HG03575 (cell line): ENCODE results near the gene SFT2D3.
A peak's percentile ranks its signal among the peaks of the same experiment; 100 is the strongest.

Source experiments
- ATAC-seq: cut with Tn5 transposase; IDR thresholded peaks from one replicate; pipeline ENCODE4 v1.9.1; 2021; ENCODE audit not compliant: unreplicated experiment, insufficient number of reproducible peaks, low FRiP score; ENCODE audit errors: extremely low read depth

Gene SFT2D3

GRCh38 chr2:127679680-127680361 is 21.5 kb upstream of the SFT2D3 start:
- no peak for ATAC-seq

DNA sequence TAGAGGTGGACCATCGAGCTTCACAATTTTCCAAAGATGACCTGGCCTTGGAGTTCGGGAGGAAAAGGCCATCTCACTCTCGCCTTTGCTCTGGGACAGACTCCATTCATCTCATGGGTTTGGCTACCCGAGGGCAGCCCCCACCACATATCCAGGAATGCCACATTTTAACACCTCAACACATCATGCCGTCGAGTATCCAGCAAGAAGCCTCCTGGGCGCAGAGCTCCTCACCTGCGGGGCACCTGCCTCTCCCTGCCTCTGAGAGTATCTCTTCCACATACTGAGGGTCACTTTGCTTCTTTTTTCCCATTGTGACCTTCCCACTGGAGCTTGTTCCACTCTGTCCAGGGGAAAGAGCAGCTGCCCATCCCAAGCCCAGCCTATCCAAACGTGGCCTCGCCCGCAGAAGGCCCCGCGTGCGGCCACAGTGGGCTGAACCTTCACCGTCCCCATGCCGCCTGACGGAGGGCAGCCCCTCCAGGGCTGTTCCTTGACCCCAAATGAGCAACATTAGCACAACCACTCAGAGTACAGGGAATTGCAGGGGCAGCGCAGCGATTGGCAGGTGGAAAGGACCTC is 20.5 kb upstream of the SFT2D3 start:
- ATAC-seq: no peak

DNA sequence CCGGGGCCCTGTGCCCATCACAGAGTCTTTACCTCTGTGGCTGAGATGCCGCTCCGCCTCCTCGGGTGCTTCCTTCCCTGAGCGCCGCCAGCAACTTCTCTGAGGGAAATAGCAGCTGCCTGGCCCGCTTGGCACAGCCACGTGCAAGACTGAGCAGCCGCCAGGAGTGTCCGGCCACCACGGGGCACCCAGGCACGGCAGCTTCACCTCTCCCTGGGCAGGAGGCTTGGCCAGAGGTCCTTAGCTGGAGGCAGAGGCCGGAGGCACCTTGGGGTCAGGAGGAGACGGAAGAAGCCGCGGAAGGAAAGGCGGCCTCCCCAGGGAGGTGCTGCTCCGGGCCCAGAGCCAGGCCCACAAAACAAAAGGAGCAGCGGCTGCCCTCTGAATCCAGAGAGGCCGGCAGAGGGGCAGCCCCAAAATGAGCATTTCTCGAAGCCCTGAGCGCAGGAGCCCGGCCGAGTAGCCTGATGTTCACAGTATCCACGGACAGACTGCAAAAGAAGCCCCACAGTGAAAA is 20.0 kb upstream of the SFT2D3 start:
- no peak for ATAC-seq

GRCh38 chr2:127681976-127682857 is 19.1 kb upstream of the SFT2D3 start:
- no peak for ATAC-seq

GRCh38 chr2:127683056-127683455 is 18.2 kb upstream of the SFT2D3 start:
- no peak for ATAC-seq

DNA sequence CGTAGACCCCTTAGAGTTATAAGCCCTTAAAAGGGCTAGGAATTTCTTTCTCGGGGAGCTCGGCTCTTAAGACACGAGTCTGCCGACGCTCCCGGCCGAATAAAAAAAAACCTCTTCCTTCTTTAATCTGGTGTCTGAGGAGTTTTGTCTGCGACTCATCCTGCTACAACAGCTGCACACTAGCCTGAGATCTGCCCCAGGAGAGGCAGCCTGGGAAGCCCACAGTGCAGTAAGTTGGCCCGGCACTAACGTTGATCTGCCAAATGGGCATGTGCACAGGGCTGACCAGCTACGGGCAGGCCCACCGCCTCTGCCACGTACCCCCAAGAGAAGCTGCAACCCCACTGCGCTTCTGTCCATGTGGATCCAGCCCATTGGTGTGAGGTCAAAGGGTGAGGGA is 17.5 kb upstream of the SFT2D3 start:
- no peak for ATAC-seq

DNA sequence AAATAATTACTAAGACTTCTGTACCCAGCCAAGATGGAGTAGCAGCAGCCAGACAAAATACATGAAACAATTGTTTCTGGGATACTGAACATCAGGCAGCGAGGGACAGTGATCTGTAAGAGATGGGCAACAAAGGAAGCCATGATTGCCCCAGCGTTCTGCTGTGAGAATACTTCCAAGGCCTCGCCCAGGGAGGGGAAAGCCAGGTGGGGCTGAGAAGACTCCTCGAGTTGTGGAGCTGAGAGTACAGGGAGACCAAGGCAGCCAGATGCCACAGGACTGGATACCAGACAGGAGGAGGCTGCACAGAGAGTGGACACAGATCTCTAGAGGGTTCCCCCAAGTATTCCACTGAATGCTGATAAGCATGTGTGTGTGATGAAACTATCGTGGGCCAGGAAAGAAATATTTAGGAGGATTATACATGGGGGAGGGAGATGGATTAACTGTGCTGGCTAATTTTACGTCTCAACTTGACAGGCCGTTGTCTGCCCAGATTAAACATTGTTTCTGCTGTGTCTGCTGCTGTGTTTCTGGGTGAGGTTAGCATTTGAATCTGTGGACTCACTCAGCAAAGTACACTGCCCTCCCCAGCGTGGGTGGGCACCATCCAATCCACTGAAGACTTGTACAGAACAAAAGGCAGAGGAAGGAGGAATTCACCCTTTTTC is 15.8 kb upstream of the SFT2D3 start:
- no peak for ATAC-seq

- ATAC-seq: no peak
These were observed 12.9 kb upstream of the SFT2D3 start for GRCh38 chr2:127688405-127688804.

DNA sequence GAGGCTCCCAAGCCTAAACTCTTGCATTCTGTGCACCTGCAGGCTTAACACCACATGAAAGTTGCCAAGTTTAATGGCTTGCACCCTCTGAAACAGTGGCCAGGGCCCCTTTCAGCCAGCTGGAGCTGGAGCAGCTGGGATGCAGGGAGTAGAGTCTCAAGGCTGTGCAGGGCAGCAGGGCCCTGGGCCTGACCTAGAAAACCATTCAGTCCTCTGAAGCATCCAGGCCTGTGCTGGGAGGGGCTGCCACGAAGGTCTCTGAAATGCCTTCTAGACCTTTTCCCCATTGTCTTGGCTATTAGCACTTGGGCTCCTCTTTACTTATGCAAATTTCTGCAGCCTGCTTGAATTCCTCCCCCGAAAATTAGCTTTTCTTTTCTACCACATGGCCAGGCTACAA is 10.6 kb upstream of the SFT2D3 start:
- no peak for ATAC-seq

DNA sequence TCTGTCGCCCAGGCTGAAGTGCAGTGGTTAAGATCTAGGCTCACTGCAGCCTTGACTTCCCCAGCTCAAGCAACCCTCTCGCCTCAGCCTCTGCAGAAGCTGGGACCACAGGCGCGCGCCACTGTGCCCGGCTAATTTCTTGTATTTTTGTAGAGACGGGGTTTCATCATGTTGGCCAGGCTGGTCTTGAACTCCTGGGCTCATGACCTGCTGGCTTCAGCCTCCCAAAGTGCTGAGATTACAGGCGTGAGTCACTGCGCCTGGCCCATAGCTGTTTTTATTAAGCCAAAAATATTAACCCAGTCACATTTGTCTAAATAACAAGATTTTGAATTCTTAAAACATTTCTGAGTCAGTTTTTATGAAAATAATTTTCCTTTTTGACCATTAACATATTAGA is 6.3 kb upstream of the SFT2D3 start:
- no peak for ATAC-seq

GRCh38 chr2:127695491-127696472 is 5.5 kb upstream of the SFT2D3 start:
- no peak for ATAC-seq

GRCh38 chr2:127697482-127698180 is 3.7 kb upstream of the SFT2D3 start:
- no peak for ATAC-seq

GRCh38 chr2:127698553-127699355 is 2.5 kb upstream of the SFT2D3 start:
- ATAC-seq: no peak

GRCh38 chr2:127700527-127701192 is 637 bp upstream of the SFT2D3 start:
- ATAC-seq: peak; percentile 51

GRCh38 chr2:127701651-127702394 is 526 bp downstream of the SFT2D3 start:
- peak; percentile 23 for ATAC-seq
